WERI-Rb-1 (cell line): ENCODE measurements around the gene C3orf49.

Experiments used
- DNase-seq: peaks from one replicate; pipeline ENCODE4 v3.0.0-alpha.2; 2020
- H3K27ac ChIP-seq: fragments of 250-450 bp; sonication (Bioruptor Pico); 2 replicates; pipeline ENCODE4 v1.5.1; 2020; ENCODE audit warnings: mild to moderate bottlenecking, moderate library complexity
- H3K27me3 ChIP-seq: fragments of 250-450 bp; sonication (Bioruptor Pico); 2 replicates; pipeline ENCODE4 v1.5.1; 2021; ENCODE audit warnings: mild to moderate bottlenecking, low read depth, moderate library complexity; ENCODE audit not compliant: insufficient read depth, severe bottlenecking
- H3K36me3 ChIP-seq: fragments of 250-450 bp; sonication (Bioruptor Pico); 2 replicates; pipeline ENCODE4 v1.5.1; 2020; ENCODE audit warnings: mild to moderate bottlenecking, moderate library complexity
- H3K4me3 ChIP-seq: 2 replicates; pipeline ENCODE4 v1.5.1; 2011; ENCODE audit warnings: low read depth, mild to moderate bottlenecking, control low read depth, low read length
- H3K9me3 ChIP-seq: fragments of 250-450 bp; sonication (Bioruptor Pico); 2 replicates; pipeline ENCODE4 v1.5.1; 2021; ENCODE audit warnings: mild to moderate bottlenecking, moderate library complexity; ENCODE audit not compliant: severe bottlenecking
- TF ChIP-seq, protein P1 (sequence below): IDR thresholded peaks from 2 replicates; pipeline ENCODE4 v1.5.1; 2011; ENCODE audit warnings: low read depth, mild to moderate bottlenecking, control low read depth, inconsistent platforms, low read length

Gene C3orf49

DNA sequence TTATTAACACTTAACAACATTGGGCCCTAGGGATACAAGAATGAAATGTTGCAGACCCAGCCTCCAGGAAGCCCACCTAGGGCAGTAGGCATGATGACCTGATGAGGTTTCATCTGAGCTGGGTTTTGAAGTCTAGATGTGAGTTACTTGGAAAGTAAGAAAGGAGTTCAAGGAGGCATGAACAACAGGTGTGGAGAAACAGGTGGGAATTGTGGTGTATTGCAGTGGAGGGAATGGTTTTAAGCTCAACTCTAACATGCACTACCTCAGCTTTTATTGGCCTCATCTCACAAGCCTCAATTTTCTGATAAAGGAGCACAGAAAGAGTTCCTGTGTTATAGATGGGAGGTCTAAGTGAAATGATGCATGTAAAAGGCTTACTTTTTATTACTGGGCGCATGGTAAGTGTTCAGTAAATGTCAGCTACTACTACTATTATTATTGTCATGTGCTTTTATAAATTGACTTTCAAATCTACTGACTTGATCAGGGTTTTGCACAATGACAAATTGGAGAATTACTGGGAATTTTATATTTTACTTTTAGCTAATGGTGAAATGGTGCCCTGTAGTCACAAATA lies 73.8 kb downstream of the C3orf49 start:
- no peak overlapping the region for H3K27ac ChIP-seq
- H3K36me3 ChIP-seq = peaks cover 3% of the 10 kb centered on the region
- DNase-seq = no peak
- H3K27me3 ChIP-seq = no peaks in the 10 kb centered on the region
- TF ChIP-seq, protein P1, sequence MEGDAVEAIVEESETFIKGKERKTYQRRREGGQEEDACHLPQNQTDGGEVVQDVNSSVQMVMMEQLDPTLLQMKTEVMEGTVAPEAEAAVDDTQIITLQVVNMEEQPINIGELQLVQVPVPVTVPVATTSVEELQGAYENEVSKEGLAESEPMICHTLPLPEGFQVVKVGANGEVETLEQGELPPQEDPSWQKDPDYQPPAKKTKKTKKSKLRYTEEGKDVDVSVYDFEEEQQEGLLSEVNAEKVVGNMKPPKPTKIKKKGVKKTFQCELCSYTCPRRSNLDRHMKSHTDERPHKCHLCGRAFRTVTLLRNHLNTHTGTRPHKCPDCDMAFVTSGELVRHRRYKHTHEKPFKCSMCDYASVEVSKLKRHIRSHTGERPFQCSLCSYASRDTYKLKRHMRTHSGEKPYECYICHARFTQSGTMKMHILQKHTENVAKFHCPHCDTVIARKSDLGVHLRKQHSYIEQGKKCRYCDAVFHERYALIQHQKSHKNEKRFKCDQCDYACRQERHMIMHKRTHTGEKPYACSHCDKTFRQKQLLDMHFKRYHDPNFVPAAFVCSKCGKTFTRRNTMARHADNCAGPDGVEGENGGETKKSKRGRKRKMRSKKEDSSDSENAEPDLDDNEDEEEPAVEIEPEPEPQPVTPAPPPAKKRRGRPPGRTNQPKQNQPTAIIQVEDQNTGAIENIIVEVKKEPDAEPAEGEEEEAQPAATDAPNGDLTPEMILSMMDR = no peak
- no peaks in the 10 kb centered on the region for H3K9me3 ChIP-seq
- H3K4me3 ChIP-seq = no peak overlapping the region

DNA sequence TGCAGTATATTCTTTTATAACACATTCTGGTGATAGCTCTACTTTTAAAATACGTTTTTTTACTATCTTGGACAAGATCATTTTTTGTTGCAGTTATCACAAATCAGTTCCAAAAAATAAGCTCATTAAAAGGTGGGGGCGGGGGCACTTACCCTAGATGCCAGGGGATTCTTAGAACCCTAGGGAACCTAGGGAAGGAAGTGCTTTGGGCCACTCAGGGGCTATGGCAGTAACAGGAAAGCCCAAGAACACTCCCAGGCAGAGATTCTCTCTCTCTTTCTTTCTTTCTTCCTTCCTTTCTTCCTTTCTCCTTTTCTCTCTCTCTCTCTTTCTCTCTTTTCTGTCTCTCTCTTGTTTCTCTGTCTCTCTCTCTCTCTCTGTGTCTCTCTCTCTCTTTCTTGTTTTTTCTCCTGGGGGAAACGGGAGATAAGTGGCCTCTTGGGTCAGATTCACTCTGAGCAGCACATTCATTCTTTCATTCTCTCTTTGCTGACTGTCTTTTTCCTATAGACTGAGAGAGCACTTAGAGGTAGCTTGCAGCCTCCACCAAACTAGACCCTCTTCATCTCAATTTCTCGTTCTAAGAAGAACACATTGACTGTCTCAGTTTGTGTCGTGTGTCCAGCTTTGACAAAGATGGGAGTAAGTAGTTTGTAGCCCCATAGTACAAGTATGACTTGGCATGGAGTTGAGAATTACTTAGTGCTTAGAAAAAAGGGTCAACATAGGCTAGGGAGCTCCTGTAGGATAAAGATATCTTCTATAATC lies 76.5 kb downstream of the C3orf49 start:
- H3K4me3 ChIP-seq = no peak overlapping the region
- TF ChIP-seq, protein P1 = no peak
- no peaks in the 10 kb centered on the region for H3K27me3 ChIP-seq
- H3K36me3 ChIP-seq = peaks cover 25% of the 10 kb centered on the region
- no peak overlapping the region for H3K27ac ChIP-seq
- no peak for DNase-seq
- H3K9me3 ChIP-seq = no peaks in the 10 kb centered on the region

DNA sequence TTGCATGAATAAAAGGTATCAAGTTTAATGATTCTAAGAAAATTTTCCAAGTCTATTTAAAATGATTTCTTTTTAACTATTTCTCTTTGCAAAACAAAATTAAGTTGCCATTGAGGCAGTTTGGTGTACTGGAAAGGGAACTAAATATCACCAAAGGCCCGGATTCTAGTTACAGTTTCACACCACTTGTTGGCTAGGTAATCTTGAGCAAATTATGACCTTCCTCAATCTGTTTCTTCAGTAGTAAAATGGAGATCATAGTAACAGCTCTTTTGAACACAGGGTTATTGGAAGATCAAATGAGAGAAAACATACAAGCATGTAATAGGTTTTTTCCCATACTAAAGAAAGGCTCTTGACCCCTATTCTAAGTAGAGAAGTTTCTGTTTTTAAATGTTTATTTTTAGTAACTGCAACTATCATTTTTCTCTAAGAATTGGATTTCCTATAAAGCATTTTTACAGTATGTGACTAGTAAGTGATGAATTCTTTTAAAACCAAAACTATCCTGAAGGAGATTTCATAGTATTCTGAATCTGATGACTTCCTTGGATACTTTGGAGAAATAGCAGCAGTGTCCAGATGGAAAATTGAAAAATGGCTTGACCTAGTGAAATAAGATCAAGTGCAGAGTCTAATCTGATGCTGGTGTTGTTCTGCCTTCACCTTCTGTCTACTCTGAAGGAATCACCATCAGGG lies 77.4 kb downstream of the C3orf49 start:
- TF ChIP-seq, protein P1 = no peak
- Histone ChIP-seq H3K4me3 (no peak overlapping the region), H3K27ac (no peak overlapping the region), H3K27me3 (no peaks in the 10 kb centered on the region), H3K9me3 (no peaks in the 10 kb centered on the region), H3K36me3 (peaks cover 25% of the 10 kb centered on the region)
- DNase-seq = no peak
